Subcutaneous adipose tissue (tissue), 4 donors: ENCODE measurements around the gene RFTN1. TPM values are rescaled to one million over a fixed set of nuclear protein-coding genes. Genes with fewer than 3 reads are reported as not detected.

Source experiments
- total RNA-seq, 4 donors: library from RNA; depleted of rRNA; stranded (reverse); fragments of >200 nt; gene quantifications; one replicate each; pipeline ENCODE4 v1.1.0, GENCODE V29; 2016
- TF ChIP-seq, protein P1 (sequence below): fragments of 450-650 bp; IDR thresholded peaks from one replicate; pipeline ENCODE4 v1.5.1; 2016; ENCODE audit warnings: low read depth, mild to moderate bottlenecking, control low read depth, antibody characterized with exemption, moderate library complexity

The RFTN1 gene
- total RNA-seq, 4 donors from 2014 or later = 58.1 to 116 (median 97.4) TPM

- TF ChIP-seq, protein P1, sequence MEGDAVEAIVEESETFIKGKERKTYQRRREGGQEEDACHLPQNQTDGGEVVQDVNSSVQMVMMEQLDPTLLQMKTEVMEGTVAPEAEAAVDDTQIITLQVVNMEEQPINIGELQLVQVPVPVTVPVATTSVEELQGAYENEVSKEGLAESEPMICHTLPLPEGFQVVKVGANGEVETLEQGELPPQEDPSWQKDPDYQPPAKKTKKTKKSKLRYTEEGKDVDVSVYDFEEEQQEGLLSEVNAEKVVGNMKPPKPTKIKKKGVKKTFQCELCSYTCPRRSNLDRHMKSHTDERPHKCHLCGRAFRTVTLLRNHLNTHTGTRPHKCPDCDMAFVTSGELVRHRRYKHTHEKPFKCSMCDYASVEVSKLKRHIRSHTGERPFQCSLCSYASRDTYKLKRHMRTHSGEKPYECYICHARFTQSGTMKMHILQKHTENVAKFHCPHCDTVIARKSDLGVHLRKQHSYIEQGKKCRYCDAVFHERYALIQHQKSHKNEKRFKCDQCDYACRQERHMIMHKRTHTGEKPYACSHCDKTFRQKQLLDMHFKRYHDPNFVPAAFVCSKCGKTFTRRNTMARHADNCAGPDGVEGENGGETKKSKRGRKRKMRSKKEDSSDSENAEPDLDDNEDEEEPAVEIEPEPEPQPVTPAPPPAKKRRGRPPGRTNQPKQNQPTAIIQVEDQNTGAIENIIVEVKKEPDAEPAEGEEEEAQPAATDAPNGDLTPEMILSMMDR = no peak
Observed at GRCh38 chr3:16538507-16538906, 25.0 kb upstream of the RFTN1 start.

DNA sequence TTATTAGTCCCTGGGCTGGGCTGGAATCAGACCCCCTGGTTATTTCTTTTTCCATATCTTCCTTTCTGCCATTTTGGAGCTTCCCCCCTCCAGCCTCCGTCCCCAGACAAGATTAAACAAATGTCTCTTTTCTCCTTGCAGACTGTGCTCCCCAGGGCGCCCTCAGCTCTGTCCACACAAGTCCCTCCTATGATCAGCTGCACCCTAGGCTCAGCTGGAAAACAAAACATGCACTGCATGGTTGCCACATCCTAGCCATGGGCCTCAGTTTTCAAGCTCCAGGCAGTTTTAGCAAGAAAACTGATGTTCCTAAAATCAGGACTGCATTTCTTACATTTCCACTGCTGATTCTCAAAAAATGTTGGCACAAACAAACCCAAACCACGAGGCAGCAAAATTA, 23.5 kb upstream of the RFTN1 start:
- TF ChIP-seq, protein P1 = no peak

DNA sequence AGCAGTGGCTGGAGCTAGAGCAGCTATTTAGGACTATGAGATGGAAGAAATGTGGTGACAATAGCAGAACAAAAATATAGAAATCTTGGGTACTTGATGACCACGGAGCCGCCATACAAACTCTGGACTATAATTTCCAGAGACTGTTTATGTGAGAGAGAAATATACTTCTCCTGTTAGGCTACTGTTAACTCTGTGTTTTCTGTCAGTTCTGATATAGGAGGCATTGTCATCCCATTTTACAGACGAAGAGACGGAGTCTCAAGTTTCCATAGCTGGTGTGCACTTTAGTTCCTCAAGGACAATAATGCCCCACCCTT, 22.8 kb upstream of the RFTN1 start:
- TF ChIP-seq, protein P1 = no peak

DNA sequence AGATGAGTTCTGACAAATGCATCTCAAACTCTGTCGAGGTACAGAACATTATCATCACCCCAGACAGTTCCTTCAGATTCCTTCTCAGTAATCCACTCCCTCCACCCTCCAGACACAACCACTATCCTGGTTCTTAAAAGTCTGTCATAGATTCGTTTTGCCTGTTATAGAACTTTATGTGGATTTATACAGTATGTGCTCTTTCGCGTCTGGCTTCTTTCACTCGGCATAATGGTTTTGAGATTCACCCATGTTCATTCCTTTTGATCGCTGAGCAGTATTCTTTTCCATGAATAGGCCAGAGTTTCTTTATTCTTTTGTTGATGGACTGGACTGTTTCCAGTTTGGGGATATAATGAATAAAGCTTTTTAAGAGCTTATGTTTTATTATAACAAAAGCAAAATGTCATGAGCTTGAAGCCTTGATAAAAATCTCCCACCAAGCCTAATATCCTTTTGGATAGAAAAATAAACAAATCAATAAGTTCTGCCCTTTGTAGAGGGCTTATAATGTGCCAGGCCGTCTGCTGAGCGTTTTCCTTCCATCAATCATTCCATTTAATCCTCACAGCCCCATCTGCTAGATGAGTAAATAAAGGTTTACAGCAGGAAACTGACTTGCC, 21.3 kb upstream of the RFTN1 start:
- TF ChIP-seq, protein P1 = no peak

DNA sequence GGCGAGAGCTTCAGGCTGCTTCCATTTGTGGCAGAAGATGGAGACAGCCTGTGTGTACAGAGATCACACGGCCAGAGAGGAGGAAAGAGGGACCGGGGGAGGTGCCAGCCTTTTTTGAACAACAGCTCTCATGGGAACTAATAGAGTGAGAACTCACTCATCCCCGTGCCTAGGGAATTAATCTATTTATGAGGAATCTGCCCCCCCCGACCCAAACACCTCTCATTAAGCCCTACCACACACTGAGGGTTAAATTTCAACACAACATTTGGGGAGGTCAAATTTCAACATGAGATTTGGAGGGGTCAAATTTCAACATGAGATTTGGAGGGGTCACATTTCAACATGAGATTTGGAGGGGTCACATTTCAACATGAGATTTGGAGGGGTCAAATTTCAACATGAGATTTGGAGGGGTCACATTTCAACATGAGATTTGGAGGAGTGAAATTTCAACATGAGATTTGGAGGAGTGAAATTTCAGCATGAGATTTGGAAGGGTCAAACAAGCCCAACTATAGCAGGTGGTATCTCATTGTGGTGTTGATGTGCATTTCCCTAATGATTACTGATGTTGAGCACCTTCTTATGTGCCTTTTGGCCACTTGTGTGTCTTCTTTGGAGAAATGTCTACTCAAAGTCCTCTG, 20.6 kb upstream of the RFTN1 start:
- TF ChIP-seq, protein P1 = no peak

- TF ChIP-seq, protein P1 = no peak
Observed at GRCh38 chr3:16529264-16529663, 15.8 kb upstream of the RFTN1 start.

DNA sequence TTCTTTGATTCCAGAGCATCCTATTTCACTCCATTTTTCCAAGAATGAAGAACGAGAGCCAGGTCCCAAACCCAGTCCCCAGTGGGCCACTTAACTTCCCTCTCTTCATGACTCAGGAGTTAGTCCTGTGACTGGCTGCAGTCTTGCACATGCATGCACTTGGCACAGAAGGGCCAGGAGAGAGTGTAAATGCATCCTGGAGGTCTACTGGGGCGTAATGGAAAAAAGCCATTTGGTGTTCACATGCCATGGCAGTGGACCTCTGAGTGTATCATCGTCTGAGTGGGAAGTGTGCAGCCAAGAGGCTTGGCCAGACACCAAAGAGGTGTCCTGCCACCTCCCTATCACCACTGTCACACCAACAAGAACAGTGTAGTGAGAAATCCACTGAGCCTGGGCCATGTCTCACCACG, 15.1 kb upstream of the RFTN1 start:
- TF ChIP-seq, protein P1 = no peak
